ENCODE measurements around the gene FEZF2. TPM values are rescaled to one million over a fixed set of nuclear protein-coding genes. Genes with fewer than 3 reads are reported as not detected.

Gene FEZF2
- total RNA-seq, 6 experiments from 2014 or later: not detected

GRCh38 chr3:62365391-62366125, 7.8 kb downstream of the FEZF2 start:
- DNase-seq: no peak
- Mint-ChIP-seq H3K4me1 (ENCODE audit: low read depth) (no peaks in the 10 kb centered on the region), H3K27ac (no peak overlapping the region), H3K27me3 (ENCODE audit: insufficient read depth) (peaks cover 53% of the 10 kb centered on the region), H3K36me3 (ENCODE audit: low read depth) (no peaks in the 10 kb centered on the region), H3K9me3 (no peaks in the 10 kb centered on the region), H3K4me3 (no peak overlapping the region)
- TF ChIP-seq CTCF (IDR thresholded peaks at IDR 0.05): no peak

- H3K9me3 Mint-ChIP-seq: no peaks in the 10 kb centered on the region
- H3K27ac Mint-ChIP-seq: no peak overlapping the region
- H3K36me3 Mint-ChIP-seq (ENCODE audit: low read depth): no peaks in the 10 kb centered on the region
- peaks cover 41% of the 10 kb centered on the region for H3K27me3 Mint-ChIP-seq (ENCODE audit: insufficient read depth)
- H3K4me3 Mint-ChIP-seq: no peak overlapping the region
- no peak for DNase-seq
- no peaks in the 10 kb centered on the region for H3K4me1 Mint-ChIP-seq (ENCODE audit: low read depth)
- TF ChIP-seq CTCF (IDR thresholded peaks at IDR 0.05): no peak
These were observed 9.2 kb downstream of the FEZF2 start for GRCh38 chr3:62364191-62364590.

GRCh38 chr3:62363275-62363674, 10.1 kb downstream of the FEZF2 start:
- Mint-ChIP-seq H3K9me3 (no peaks in the 10 kb centered on the region), H3K36me3 (ENCODE audit: low read depth) (no peaks in the 10 kb centered on the region), H3K27ac (no peak overlapping the region), H3K4me3 (no peak overlapping the region), H3K4me1 (ENCODE audit: low read depth) (no peaks in the 10 kb centered on the region), H3K27me3 (ENCODE audit: insufficient read depth) (peaks cover 35% of the 10 kb centered on the region)
- DNase-seq: no peak
- TF ChIP-seq CTCF (IDR thresholded peaks at IDR 0.05): no peak

- DNase-seq: no peak
- no peak for TF ChIP-seq CTCF (IDR thresholded peaks at IDR 0.05)
- H3K4me1 Mint-ChIP-seq (ENCODE audit: low read depth): no peaks in the 10 kb centered on the region
- no peak overlapping the region for H3K27ac Mint-ChIP-seq
- peaks cover 23% of the 10 kb centered on the region for H3K27me3 Mint-ChIP-seq (ENCODE audit: insufficient read depth)
- H3K4me3 Mint-ChIP-seq: no peak overlapping the region
- H3K9me3 Mint-ChIP-seq: no peaks in the 10 kb centered on the region
- no peaks in the 10 kb centered on the region for H3K36me3 Mint-ChIP-seq (ENCODE audit: low read depth)
These were observed 11.5 kb downstream of the FEZF2 start for GRCh38 chr3:62361824-62362223.

GRCh38 chr3:62361261-62361660, 12.1 kb downstream of the FEZF2 start:
- H3K27me3 Mint-ChIP-seq (ENCODE audit: insufficient read depth): peaks cover 18% of the 10 kb centered on the region
- H3K4me1 Mint-ChIP-seq (ENCODE audit: low read depth): no peaks in the 10 kb centered on the region

More at GRCh38 chr3:62361261-62361660, 12.1 kb downstream of the FEZF2 start:
- no peak for DNase-seq
- TF ChIP-seq CTCF (IDR thresholded peaks at IDR 0.05): no peak
- Mint-ChIP-seq H3K4me3 (no peak overlapping the region), H3K9me3 (no peaks in the 10 kb centered on the region), H3K27ac (no peak overlapping the region), H3K36me3 (ENCODE audit: low read depth) (no peaks in the 10 kb centered on the region)

Data from HFFc6 (cell line).